Fibroblast of villous mesenchyme (primary cell): ENCODE data around the gene WIF1. TPM values are rescaled to one million over a fixed set of nuclear protein-coding genes. Genes with fewer than 3 reads are reported as not detected.

Source experiments
- DNase-seq: peaks from one replicate; pipeline ENCODE4 v3.0.0-alpha.2; 2010; ENCODE audit warnings: low read depth
- H3K4me3 ChIP-seq: 2 replicates; pipeline ENCODE4 v1.5.1; 2011; ENCODE audit warnings: low read depth, mild to moderate bottlenecking, low read length
- total RNA-seq: library from RNA; depleted of rRNA; stranded (reverse); fragments of >200 nt; gene quantifications from 2 replicates; pipeline ENCODE4 v1.2.3, GENCODE V29; 2012
- TF ChIP-seq, protein P1 (sequence below): IDR thresholded peaks from 2 replicates; pipeline ENCODE4 v1.5.1; 2012; ENCODE audit warnings: low read depth, mild to moderate bottlenecking, low read length; ENCODE audit not compliant: insufficient read depth

WIF1 gene
- total RNA-seq, 1 donor = not detected

DNA sequence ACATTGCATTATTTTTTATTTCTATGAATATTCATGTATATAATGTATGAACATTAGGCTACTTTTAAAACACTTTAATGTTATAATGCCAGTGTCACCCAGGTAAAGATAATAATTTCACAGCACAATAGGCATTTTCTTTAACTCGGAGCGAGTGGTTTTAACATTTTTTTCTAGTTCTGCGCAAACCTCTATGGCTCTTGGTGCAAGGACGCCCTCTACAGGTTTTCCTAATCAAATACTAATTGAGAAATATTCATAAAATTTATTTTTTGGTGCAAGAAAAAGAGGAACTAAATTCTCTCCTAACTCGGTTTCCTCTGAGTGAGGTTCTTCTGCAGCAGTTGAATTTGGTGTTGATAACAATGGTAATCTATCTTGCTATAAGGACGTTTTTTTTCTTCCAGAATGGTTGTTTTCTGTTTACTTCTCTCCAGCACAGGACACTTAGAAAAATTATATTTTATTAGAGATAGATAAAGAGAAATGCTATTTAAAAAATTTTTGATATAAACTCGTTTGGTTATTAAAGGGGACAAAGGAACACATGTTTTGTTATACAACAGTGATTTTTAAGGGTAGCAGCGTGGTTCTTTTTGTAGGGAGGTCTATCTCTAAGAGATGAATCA lies 2.4 kb upstream of the WIF1 start:
- no peak overlapping the region for H3K4me3 ChIP-seq
- peak; percentile 34 for DNase-seq
- TF ChIP-seq, protein P1, sequence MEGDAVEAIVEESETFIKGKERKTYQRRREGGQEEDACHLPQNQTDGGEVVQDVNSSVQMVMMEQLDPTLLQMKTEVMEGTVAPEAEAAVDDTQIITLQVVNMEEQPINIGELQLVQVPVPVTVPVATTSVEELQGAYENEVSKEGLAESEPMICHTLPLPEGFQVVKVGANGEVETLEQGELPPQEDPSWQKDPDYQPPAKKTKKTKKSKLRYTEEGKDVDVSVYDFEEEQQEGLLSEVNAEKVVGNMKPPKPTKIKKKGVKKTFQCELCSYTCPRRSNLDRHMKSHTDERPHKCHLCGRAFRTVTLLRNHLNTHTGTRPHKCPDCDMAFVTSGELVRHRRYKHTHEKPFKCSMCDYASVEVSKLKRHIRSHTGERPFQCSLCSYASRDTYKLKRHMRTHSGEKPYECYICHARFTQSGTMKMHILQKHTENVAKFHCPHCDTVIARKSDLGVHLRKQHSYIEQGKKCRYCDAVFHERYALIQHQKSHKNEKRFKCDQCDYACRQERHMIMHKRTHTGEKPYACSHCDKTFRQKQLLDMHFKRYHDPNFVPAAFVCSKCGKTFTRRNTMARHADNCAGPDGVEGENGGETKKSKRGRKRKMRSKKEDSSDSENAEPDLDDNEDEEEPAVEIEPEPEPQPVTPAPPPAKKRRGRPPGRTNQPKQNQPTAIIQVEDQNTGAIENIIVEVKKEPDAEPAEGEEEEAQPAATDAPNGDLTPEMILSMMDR = peak; percentile 68

GRCh38 chr12:65122703-65123102 lies 1.6 kb upstream of the WIF1 start:
- no peak overlapping the region for H3K4me3 ChIP-seq
- no peak for DNase-seq
- TF ChIP-seq, protein P1 = no peak

DNA sequence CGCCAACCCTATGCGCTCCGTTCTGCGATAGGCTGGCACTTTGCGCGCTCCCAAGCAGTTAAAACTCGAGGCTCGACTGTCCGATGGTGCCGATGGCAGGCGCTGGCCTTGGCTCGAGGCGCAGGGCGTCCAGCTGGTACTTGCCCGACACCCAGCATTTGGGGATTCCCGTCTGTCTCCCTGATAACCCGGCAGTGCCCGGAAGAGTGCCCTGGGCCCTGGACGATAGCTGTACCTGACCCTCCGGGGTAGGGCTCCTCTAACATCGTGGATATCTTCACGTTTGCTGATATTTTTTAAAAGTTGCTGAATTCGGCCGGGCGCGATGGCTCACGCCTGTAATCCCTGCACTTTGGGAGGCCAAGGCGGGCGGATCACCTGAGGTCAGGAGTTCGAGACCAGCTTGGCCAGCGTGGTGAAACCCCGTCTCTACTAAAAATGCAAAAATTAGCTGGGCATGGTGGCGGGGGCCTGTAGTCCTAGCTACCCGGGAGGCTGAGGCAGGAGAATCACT lies 908 bp upstream of the WIF1 start:
- no peak for DNase-seq
- TF ChIP-seq, protein P1 = no peak
- H3K4me3 ChIP-seq = no peak overlapping the region

DNA sequence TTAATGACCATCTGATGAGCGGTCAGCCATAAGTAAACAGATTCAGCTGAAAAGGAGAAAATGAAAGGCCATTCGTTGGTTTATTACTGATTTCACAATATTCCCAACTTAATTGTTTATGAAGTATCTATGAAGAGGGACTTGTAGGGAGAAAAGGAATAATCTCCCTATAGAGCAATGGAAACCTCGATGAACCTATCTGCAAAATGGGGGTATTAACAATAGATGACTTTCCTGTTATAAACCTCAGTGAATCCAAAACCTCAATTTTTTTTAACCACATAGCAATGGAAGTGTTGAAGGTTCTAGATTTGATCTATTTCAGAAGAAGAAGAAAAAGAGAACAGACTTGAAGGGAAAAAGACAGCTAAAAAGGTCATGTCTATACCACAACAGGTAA lies 2.0 kb downstream of the WIF1 start:
- no peak for DNase-seq
- TF ChIP-seq, protein P1 = no peak

DNA sequence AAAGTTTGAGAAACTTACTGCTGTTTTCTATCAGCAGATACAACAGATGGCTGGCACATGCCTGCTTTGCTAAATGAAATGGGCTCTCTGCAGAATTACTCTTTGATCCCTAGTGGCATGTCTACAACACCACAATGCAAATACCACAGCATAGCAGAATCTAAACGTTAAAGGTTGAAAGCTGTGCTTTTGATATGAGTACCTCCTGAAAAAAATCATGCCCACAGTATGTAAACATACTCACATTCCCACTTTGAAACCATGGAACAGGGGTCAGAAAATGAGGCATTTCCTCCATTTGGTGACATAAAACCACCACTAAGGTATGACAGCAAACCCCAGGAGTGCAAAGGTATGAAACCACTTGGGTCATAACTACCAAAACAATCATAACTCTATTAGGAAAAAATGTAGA lies 7.5 kb downstream of the WIF1 start:
- no peak overlapping the region for H3K4me3 ChIP-seq
- no peak for DNase-seq
- TF ChIP-seq, protein P1 = no peak

More for the DNA sequence above, 2.0 kb downstream of the WIF1 start:
- H3K4me3 ChIP-seq = no peak overlapping the region

DNA sequence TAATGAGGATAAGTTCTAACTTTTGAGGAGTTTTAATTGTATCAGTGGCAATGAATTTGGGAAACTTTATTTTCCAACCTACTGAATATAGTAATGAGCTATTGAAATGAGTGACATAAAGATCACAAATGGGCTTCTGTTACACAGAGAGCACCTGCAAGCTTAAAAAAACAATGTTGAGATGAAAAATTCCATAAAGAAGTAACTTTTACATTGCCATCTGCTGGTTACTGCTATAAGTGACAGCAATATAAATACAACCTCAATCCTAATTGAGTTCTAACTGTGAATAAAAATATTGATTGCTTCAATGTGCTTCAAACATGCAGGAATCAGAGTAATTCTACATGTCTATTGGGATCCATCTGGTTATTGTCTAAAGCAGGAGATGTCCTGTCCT lies 14.2 kb downstream of the WIF1 start:
- no peak overlapping the region for H3K4me3 ChIP-seq
- DNase-seq = peak; percentile 11
- TF ChIP-seq, protein P1 = peak; percentile 29

GRCh38 chr12:65100140-65100539 lies 21.0 kb downstream of the WIF1 start:
- no peak for DNase-seq

More at GRCh38 chr12:65100140-65100539, 21.0 kb downstream of the WIF1 start:
- TF ChIP-seq, protein P1 = peak; percentile 25
- no peak overlapping the region for H3K4me3 ChIP-seq
